NCI-H187 (cell line): ENCODE data around the gene CHAD.
"Not testable (repeated sequence)": the region's sequence is repeated elsewhere in the genome, so short reads cannot be mapped to it uniquely, and the experiment has no call there.

ENCODE experiments used
- DNase-seq, 2 experiments: peaks; one replicate each; lab custom pipeline; 2025; lab: John Stamatoyannopoulos, UW

The CHAD gene

DNA sequence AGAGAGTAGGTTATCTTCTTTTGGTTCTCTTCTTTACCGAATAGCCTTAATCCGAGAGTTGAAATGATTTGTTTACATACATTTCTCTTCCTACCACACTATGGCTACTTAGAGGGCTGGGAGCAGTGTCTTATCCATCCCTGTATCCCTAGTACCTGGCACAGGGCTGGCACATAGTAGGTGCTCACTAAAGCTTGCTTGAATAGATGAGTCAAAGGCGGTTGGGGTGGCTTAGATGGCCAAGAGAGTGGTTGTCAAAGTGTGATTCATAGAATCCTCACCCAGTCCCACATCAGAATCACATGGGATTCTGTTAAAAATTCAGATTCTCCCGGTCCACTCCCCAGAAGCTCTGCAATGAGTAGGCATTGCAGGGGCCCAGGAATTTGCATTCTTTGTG is 11.1 kb downstream of the CHAD start:
- DNase-seq: no peak

DNA sequence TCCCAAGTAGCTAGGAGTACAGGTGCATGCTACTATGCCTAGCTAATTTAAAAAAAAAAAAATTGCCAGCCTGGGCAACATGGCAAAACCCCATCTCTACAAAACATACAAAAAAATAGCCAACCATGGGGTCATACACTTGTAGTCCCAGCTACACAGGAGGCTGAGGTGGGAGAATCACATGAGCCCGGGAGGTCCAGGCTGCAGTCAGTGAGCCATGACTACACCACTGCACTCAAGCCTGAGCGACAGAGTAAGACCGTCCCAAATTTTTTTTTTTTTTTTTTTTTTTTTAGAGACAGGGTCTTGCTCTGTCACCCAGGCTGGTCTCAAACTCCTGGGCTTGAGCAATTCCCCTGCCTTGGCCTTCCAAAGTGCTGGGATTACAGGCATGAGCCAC is 14.8 kb downstream of the CHAD start:
- no peak for DNase-seq

DNA sequence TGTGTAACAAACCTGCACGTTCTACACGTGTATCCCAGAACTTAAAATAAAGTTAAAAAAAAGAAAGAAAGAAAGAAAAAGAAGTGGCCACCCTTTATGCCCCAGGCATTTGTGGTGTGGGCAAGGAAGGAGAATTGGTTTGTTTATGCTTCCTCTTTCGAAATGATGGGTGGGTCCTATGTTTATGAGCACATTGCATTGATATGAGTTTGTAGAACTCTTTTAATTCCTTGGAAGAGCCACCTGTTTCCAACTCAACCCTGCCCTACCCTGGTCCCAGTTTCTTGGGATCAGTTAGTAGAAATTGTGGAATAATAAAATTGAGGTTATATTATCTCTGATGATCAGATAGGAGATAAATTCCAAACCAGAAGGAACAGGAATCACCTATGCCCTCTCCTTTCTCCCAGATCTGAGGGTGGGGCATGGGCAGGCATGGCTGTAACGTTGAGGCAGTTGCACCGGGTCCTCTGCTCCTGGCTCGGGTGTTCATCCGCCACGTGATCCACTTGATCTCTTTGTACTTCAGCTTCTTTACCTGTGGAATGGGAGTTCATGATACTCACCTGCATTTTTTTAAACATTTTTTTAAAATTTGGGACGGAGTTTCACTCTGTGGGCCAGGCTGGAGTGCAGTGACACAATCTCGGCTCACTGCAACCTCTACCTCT is 15.9 kb downstream of the CHAD start:
- no peak for DNase-seq

DNA sequence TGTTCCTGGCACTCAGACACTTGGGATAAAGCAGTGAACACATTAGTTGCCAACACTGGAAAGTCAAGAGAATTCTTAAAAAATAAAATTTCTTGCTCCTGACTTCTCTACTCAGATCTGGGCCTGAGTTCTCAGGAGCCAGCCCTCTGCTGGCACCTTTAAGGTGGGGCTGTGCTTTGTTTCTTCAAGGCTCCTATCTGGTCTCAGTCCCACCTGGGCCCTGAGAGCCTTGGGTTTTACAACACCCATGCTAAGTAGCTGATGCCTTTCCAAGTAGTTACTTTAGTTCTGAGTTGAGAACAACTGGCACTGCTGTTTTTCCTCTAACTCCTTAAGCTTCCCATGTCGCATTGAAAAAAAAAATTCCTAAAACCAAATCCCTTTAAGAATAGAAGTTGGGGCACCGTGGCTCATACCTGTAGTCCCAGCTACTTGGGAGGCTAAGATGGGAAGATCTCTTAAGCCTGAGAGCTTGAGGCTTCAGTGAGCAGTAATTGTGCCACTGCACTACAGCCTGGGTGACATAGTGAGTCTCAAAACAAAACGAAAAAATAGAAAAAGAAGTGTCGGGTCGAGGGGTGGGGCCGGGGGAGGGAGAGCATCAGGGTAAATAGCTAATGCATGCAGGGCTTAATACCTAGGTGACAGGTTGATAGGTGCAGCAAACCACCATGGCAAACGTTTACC is 16.6 kb downstream of the CHAD start:
- DNase-seq: no peak

DNA sequence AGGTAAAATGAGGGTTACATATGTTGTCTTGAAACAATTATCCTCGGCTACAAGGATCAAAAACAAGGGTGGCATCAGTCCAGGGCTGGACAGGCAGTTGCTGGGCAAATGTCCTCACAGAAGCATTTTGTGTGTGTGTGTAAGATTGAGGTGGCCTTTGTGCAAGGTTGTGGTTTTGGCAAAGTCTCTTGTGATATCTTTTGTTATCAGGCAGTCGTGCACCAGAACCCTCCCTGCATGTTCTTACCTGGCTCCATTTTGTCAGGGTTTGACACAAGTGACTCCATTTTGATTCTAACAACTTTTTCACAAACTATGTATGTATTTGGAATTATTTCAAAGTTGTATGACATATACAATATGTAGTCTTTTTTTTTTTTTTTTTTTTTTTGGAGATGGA is 20.0 kb downstream of the CHAD start:
- no peak for DNase-seq

DNA sequence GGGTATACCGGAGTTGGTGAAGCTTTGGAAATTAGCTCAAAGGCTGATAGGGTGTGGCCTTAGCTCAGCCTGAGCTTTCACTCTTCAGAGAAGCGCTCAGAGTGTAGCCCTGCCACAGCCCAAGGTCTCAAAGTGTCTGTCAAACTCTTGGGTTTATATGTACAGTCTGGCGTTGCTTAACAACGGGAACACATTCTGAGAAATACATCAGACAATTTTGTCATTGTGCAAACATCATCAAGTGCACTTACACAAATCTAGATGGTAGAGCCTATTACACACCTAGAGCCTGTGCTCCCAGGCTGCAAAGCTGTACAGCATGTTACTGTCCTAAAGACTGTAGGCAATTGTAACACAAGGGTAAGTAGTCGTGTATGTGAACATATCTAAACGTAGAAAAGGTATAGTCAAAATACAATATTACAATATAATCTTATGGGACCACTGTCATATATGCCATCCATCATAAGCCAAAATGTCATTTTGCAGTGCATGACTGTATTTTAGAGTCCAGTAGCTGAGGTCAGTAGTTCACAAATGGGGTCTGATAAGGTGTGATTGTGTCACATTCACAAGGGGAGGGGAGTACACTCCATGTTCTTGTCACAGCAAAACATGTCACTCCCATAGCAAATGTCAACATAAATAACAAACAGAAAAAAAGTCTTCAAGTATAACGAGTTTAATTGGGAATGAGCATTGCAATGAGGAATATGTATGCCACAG is 20.6 kb downstream of the CHAD start:
- DNase-seq: peak; percentile 23 to 24

DNA sequence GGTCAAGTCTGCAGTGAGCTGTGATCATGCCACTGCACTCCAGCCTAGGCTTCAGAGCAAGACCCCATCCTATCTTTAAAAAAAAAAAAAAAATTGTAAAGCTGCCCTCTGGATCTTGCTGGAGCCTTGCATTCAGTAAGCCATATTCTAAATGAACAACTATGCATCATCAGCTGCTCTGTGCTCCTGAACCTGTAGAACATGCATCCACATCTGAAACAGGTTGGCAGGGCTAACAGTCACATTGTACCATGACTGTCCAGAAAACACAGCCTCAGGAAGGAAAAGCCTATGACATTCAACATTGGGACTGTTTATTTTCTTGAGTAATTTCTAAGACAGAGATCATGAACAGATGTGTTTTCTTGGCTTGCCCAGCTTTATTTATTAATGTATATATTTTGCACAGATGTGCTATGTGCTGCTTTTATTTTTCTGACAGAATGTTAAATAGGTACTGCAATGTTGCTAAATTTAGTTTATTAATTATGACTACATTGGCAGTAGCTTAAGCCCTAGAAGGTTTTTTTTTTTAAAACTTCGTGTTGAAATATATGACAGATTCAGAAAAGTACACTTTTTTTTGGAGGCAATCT is 22.9 kb downstream of the CHAD start:
- DNase-seq: no peak

DNA sequence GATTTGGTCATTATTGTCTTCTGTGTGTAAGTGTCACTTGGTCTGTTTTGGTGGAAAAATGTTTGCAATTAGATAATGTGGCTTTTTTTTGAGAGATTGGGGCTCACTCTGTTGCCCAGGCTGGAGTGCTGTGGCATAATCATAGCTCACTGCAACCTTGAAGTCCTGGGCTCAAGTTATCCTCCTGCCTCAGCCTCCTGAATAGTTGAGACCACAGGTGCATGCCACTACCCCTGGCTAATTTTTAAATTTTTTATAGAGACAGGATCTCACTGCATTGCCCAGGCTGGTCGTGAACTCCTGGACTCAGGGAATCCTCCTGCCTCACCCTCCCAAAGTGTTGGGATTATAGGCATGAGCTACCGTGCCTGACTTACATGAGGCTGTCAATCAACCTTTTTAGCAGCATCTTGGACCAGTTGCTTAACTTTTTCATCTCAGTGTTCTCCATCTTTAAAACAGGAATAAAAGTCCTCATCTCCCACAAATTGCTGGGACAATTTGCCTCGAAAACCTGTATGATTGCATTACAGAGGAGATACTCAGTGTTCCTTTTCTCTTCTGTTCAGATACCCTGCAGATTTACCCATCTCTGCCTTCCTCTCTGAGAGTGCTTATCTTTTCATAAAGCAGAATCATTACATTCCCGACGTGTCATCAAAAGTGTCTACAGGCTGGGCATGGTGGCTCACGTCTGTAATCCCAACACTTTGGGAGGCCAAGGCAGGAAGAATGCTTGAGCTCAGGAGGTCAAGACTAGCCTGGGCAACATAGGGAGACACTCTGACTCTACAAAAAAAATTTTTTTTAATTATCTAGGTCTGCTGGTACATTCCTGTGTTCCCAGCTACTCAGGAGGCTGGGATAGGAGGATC is 23.6 kb downstream of the CHAD start:
- DNase-seq: no peak

DNA sequence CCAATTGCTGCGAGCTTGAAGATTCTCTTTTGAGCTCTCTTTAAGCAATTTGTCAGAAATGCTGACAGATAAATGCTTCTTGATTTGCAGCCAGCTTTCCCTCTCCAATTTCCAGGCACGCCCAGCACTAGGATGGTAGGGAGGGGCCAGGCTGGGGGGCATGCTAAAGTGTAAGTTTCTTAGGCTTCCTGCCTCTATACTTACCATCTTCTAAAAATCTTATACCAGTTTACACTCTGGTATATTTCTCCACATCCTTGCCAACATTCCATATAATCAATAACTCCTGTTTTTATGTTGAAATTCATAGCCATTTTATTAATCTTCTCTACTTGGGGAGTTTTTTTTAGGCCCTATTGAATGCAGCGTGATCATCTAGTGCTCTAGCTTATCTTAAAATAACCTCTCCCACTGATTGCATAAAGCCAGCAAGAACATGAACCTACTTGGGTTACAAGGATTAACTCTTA is 25.1 kb downstream of the CHAD start:
- DNase-seq: no peak

DNA sequence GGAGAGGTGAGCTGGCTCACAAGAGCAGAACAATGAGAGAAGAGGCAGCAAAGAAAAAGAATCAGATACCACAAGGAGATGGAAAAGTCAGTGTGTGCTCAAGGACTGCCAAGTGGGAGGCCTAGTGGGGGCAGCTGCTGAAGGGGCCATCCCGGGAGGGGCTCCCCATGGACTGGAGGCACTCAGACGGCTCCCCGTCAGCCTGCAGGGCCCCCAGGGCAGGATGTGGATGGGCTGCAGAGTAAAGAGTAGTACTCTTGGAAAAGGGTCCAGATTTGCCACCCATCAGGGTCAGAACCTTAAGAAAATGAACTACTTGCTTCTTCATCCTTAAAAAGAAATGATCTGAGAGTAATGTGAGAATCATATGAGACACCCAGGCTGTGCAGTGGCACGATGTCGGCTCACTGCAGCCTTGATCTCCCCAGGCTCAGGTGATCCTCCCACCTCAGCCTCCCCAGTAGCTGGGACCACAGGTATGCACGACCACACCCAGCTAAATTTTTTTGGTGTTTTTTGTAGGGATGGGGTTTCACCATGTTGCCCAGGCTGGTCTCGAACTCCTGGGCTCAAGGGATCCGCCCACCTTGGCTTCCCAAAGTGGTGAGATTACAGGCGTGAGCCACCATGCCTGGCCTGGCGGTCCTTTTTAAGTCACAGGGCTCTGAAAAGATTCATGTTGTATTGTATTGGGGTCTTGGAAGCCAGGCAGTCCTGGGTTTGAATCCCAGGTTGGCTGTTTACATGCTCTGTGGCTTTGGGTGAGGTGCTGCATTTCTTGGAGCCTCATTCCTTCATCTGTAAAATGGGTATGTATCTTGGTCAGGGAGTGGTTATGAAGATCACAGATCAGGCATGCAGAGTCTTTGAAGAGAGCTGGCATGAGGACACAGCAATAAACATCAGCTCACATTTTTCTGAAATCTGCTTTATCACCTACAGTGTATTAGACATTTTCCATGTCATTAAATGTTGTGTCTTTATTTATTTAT is 27.5 kb downstream of the CHAD start:
- DNase-seq: no peak

DNA sequence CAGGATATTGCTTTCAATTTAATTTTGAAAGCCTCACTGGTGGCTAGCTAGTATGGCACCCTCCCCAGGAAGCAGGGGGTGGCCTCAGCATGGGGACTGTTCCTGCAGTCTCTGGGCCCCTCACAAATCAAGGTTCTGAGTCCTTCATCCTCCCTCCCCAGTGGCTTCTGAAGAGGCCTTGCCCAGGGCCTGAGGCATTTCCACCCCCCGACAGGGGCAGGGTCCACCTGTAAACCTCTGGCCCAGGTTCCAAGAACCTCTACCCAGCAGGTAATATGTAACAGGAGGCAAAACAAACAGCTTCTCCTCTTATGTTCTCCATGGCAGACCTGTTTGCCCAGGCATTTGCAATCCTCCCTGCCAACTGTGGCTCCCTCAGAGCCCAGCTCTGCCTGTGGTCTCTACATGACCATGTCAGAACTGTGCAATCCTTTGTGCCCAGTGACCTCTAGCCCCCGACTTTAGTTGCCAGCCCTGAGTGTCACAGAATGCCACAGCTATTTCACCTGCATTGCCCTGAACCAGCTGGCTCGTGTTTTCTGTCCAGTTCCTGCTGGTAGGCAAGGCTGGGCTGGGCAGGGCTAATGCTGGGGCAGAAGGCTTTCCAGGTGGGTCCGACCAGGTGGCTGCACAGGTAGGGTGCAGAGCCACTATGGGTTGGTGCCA is 28.4 kb downstream of the CHAD start:
- no peak for DNase-seq

DNA sequence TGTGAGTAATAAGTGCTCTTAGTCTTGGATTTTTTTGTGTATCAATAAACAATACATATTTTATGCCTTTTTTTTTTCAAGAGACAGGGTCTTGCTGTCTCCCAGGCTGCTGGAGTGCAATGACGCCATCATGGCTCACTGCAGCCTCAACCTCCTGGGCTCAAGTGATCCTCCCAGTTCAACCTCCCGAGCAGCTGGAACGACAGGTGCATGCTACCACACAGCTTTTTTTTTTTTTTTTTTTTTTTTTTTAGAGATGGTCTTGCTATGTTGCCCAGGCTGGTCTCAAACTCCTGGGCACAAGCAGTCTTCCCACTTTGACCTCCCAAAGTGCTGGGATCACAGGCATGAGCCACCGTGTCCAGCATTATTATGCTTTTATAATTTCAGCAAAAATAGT is 29.7 kb downstream of the CHAD start:
- DNase-seq: no peak

DNA sequence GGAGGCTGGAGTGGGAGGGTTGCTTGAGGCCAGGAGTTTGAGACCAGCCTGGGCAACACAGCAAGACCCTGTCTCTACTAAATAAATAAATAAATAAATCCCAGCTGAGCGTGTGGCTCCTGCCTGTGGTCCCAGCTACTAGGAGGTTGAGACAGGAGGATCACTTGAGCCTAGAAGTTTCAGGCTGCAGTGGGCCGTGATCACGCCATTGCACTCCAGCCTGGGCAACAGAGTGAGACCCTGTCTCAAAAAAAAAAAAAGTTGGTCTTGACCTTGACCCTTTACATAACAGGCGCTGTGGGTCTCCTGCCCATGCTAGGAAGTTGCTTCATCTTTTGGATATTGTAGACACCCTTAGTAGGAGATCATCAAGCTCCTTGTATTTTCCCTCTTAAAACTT is 31.3 kb downstream of the CHAD start:
- DNase-seq: no peak

DNA sequence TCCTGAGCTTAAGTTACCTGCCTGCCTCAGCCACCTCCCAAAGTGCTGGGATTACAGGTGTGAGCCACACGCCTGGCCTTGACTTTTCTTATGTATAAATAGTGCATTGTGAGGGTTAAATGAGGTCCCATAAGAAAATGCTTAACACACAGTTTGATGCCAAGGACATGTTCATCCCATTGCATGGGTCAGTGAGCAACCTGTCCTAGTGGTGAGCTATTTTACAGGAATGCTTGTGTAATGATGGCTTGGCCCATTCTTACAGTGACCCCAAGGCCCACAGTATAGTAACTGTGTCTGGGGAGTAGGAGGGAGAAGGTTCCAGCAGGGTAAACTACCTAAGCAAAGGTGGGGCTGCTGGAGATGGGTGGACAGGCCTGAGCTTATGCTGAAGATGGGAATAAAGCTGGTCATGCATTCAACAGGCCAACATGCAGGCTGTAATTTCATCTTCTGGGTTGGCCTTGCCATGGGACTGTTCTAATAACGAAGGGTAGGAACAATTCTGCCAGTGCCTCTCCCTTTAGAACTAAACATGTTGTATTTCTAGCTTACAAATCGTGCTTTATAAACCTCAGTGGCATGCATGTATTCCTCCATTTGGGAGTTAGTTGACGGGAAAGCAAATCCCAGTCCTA is 36.4 kb downstream of the CHAD start:
- DNase-seq: no peak

DNA sequence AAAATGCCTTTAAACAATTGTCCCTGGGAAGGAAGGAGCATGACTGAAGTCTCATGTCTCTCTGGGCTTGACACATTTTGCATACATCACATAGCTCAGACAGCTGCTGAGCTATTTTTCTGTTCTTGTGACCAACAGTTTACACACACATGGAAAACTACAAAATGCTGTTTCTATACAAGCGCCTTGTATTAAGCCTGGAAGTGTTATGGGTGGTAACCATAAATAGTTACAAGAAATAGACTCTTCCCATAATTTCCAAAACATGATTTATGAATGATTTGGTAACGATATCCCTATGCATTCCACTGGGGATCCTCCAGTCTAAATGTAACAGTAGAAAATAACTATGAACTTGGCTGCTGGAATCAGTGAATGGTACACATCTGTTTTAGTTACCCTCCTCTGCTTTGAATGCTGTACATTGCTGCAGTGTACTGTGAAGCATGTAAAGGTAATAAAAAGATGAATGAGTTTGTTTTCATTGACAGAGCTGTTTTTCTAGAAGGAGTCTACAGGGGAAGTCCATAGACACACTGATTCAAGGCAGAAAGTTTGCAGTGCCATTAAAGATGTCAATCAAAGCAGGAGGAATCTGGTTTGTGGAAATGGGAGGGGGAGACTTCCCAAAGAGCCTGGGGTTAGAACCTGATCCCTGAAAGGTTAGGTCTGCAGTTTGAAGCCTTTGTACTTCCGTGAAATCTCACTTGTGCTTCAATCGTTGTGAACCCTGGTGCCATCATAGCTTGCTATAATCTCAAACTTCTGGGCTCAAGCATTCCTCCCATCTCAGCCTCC is 37.7 kb downstream of the CHAD start:
- no peak for DNase-seq

DNA sequence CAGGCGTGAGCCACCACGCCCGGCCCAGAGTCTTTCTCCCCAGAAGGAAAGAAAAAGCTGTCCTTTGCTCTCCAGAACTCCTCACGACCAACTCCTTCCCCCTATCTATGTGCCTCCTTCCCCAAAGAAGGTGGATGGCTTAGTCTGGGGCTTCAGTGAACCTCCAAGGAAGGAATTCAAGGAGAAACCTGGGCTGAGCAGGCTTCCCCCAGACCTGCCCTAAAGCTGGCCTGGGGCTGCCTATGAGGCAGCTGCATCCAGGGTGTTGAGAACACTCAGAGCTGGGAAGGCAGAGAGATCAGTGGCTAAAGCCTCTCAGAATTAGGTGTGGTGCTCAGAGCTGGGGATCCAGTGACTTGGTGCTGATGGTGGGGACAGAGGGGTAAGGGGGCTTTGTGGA is 38.9 kb downstream of the CHAD start:
- DNase-seq: no peak

DNA sequence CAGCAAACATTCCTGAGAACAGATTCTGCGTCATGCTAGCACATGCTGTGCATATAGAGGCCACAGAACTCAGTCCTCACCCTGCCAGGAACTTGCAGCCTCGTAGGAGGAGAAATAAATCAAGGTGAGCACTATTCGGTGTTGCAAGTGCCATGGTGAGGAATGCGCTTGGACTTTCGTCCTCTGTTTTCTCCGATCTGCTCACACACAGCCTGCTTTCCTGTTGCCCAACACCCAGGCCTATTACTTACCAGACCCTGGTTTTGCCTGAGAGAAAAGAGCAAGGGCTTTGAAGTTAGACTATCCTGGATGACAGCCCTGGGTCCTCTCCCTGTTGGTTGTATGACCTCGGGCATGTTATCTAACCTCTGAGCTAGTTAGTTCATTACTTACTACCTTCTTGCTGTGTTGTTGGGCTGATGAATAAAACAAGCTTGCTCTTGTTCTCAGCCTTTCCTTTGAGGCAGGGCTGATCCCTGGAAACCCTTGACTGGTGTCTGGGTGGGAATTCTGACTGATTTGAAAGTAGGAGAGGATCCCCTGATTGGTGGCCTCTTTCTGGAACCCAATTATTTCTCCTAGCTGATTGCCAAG is 39.8 kb downstream of the CHAD start:
- no peak for DNase-seq

DNA sequence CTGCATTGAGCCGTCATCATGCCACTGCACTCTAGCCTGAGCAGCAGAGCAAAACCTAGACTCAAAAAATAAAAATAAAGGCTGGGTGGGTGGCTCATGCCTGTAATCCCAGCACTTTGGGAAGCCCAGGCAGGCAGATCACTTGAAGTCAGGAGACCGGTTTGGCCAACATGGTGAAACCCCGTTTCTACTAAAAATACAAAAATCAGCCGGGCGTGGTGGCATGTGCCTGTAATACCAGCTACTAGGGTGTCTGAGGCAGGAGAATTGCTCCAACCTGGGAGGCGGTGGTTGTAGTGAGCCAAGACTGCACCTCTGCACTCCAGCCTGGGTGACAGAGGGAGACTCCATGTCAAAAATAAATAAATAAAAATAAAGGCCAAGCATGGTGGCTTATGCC is 40.6 kb downstream of the CHAD start:
- not testable (repeated sequence) for DNase-seq
